ENCODE measurements around the gene PAX1.

DNA sequence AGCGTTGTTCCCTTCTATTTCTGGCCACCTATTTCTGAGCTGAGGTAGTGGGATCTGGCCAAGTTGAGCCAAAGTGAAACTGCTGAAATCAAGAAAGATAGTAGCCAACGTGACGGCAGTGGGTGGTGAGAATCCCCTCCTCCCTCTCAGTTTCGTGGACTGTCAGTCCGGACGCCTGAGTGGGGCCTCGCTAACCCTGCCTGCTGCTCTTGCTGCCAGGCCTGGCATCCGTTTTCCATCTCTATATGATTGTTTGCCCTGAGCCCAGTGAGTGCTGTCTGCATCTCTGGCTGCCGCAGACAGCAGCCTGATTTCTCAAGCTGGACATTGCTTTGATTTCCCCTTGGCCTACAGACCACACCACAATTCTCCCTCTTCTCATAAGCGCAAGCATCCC is 23.5 kb upstream of the PAX1 start:
- TF ChIP-seq, protein P1, sequence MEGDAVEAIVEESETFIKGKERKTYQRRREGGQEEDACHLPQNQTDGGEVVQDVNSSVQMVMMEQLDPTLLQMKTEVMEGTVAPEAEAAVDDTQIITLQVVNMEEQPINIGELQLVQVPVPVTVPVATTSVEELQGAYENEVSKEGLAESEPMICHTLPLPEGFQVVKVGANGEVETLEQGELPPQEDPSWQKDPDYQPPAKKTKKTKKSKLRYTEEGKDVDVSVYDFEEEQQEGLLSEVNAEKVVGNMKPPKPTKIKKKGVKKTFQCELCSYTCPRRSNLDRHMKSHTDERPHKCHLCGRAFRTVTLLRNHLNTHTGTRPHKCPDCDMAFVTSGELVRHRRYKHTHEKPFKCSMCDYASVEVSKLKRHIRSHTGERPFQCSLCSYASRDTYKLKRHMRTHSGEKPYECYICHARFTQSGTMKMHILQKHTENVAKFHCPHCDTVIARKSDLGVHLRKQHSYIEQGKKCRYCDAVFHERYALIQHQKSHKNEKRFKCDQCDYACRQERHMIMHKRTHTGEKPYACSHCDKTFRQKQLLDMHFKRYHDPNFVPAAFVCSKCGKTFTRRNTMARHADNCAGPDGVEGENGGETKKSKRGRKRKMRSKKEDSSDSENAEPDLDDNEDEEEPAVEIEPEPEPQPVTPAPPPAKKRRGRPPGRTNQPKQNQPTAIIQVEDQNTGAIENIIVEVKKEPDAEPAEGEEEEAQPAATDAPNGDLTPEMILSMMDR (IDR thresholded peaks at IDR 0.05): no peak
- TF ChIP-seq POLR2A (IDR thresholded peaks at IDR 0.05): no peak
